Activated CD4-positive, alpha-beta memory T cell treated with anti-CD3 and anti-CD28 coated beads, Interleukin-2, amount 10 ng/mL, durations not matched to agents 7 days and 5 days (primary cell): ENCODE results near the gene ZFYVE9. TPM values are rescaled to one million over a fixed set of nuclear protein-coding genes. Genes with fewer than 3 reads are reported as not detected.

Source experiments
- total RNA-seq, 2 experiments: library from RNA; stranded (reverse); gene quantifications; one replicate each; pipeline ENCODE4 v1.2.3, GENCODE V29; 2021

Gene ZFYVE9
- total RNA-seq, 2 experiments from 2014 or later, result 0.30 to 0.35 TPM

Other genes with a start within 250 kb of the ZFYVE9 start
- gene RAB3B, start 151.4 kb upstream of the ZFYVE9 start, total RNA-seq, result under 1 TPM; 0.03 to 0.08 TPM
- gene KTI12, start 108.3 kb upstream of the ZFYVE9 start, total RNA-seq, result 10 to 100 TPM; 11.3 to 11.5 TPM
- gene TXNDC12, start 86.9 kb upstream of the ZFYVE9 start, total RNA-seq, result 10 to 100 TPM; 56.6 to 63.5 TPM
- gene BTF3L4, start 85.8 kb upstream of the ZFYVE9 start, total RNA-seq, result 10 to 100 TPM; 35.0 to 38.1 TPM
- 10 to 100 TPM; 43.8 to 46.9 TPM for gene CC2D1B, start 224.1 kb downstream of the ZFYVE9 start, total RNA-seq